K562 (cell line): ENCODE data around the gene ZNF865. TPM values are rescaled to one million over a fixed set of nuclear protein-coding genes. Genes with fewer than 3 reads are reported as not detected.

Source experiments
- ARHGAP35 ChIP-seq: fragments of 450-650 bp; IDR thresholded peaks from 2 replicates; pipeline ENCODE4 v1.6.1; 2018; ENCODE audit not compliant: partially characterized antibody
- CBFA2T3 ChIP-seq: fragments of 450-650 bp; IDR thresholded peaks from 2 replicates; pipeline ENCODE4 v1.6.1; 2017
- MBD2 ChIP-seq: sonication (generic); IDR thresholded peaks from 2 replicates; pipeline ENCODE4 v1.6.1; 2016; ENCODE audit warnings: low read depth, borderline replicate concordance
- PHF8 ChIP-seq: fragments of 200-600 bp; sonication (generic); IDR thresholded peaks from 2 replicates; pipeline ENCODE4 v1.6.1; 2012; ENCODE audit warnings: mixed run types, mild to moderate bottlenecking, inconsistent platforms, low read length, moderate library complexity, borderline replicate concordance
- PRPF4 ChIP-seq: fragments of 200-400 bp; formaldehyde crosslinking; IDR thresholded peaks from one replicate; pipeline ENCODE4 v1.6.1; 2017; ENCODE audit warnings: low read length, low read depth, mild to moderate bottlenecking; ENCODE audit not compliant: insufficient read depth, poor library complexity, severe bottlenecking
- TAF15 ChIP-seq: fragments of 200-400 bp; formaldehyde crosslinking; IDR thresholded peaks from 2 replicates; pipeline ENCODE4 v1.6.1; 2017; ENCODE audit warnings: mild to moderate bottlenecking, low read depth, low read length, moderate library complexity
- TCF7 ChIP-seq: sonication (generic); IDR thresholded peaks from 2 replicates; pipeline ENCODE4 v1.6.1; 2016; ENCODE audit warnings: antibody characterized with exemption, borderline replicate concordance
- TCFL5 ChIP-seq: fragments of 250-450 bp; sonication (Bioruptor Pico); conservative IDR thresholded peaks from 2 replicates; pipeline ENCODE4 v1.6.1; 2021; ENCODE audit warnings: mild to moderate bottlenecking, moderate library complexity, matching md5 sums
- TFAP4 ChIP-seq: sonication (generic); formaldehyde crosslinking; IDR thresholded peaks from 2 replicates; pipeline ENCODE4 v1.8.0; 2022; ENCODE audit warnings: missing genetic modification reagents, mild to moderate bottlenecking, moderate library complexity, borderline replicate concordance
- ZBTB11 ChIP-seq, 3 experiments: fragments of 200-800 bp in 1 of 3; fragments of 250-450 bp in 1 of 3; fragments of 450-650 bp in 1 of 3; sonication (Bioruptor Pico) in 1 of 3; sonication (Bioruptor generic) in 1 of 3; formaldehyde crosslinking in 1 of 3; IDR thresholded peaks; 2 replicates each; pipeline versions ENCODE4 v1.6.1 to v1.8.0; 2016 to 2022; ENCODE audit warnings: mild to moderate bottlenecking in 2 of 3, missing genetic modification characterization in 2 of 3, missing compliant biosample characterization in 1 of 3, moderate library complexity in 1 of 3
- ZBTB17 ChIP-seq: fragments of 450-650 bp; formaldehyde crosslinking; IDR thresholded peaks from 2 replicates; pipeline ENCODE4 v1.4.0; 2020; ENCODE audit warnings: mild to moderate bottlenecking
- ZNF184 ChIP-seq: sonication (generic); formaldehyde crosslinking; IDR thresholded peaks from 2 replicates; pipeline ENCODE4 v1.5.0; 2020; ENCODE audit warnings: missing genetic modification reagents
- ZNF232 ChIP-seq: sonication (generic); formaldehyde crosslinking; IDR thresholded peaks from 2 replicates; pipeline ENCODE4 v1.8.0; 2022; ENCODE audit warnings: mild to moderate bottlenecking, missing genetic modification reagents
- ZNF280A ChIP-seq: fragments of 450-650 bp; IDR thresholded peaks from 2 replicates; pipeline ENCODE4 v1.6.1; 2018; ENCODE audit warnings: mild to moderate bottlenecking, low read depth; ENCODE audit not compliant: partially characterized antibody
- ZNF347 ChIP-seq: fragments of 450-650 bp; formaldehyde crosslinking; IDR thresholded peaks from 2 replicates; pipeline ENCODE4 v1.4.0; 2020; ENCODE audit warnings: low read depth, mild to moderate bottlenecking, moderate library complexity
- ZNF57 ChIP-seq: fragments of 450-650 bp; formaldehyde crosslinking; IDR thresholded peaks from 2 replicates; pipeline ENCODE4 v1.4.0; 2020; ENCODE audit warnings: mild to moderate bottlenecking, moderate library complexity
- ZNF586 ChIP-seq: fragments of 450-650 bp; formaldehyde crosslinking; conservative IDR thresholded peaks from 2 replicates; pipeline ENCODE4 v1.4.0; 2020; ENCODE audit warnings: mild to moderate bottlenecking, moderate library complexity
- polyA plus RNA-seq, 8 experiments: library from polyadenylated mRNA; depleted of rRNA in 4 of 8; stranded (reverse) in 5 of 8; unstranded in 3 of 8; fragments of >200 nt; fragmentation: Nextera tagmentation in 2 of 8; fragmentation: Illumina TruSeq in 1 of 8; extraction: Ambion mirVana in 2 of 8; extraction: Trizol in 1 of 8; gene quantifications; 2 replicates each; pipeline versions ENCODE4 v1.2.1 to v1.2.3, GENCODE V29; 2011 to 2014; ENCODE audit warnings: inconsistent platforms in 1 of 8, missing spikeins in 1 of 8
- total RNA-seq, 7 experiments: library from RNA; depleted of rRNA in 6 of 7; stranded (reverse); fragments of >200 nt in 6 of 7; fragmentation: Illumina TruSeq in 2 of 7; extraction: Trizol in 2 of 7; gene quantifications; 2 replicates each; pipeline versions ENCODE4 v1.2.1 to v1.2.3, GENCODE V29; 2011 to 2021; ENCODE audit warnings: low replicate concordance in 1 of 7
- TF ChIP-seq, protein P1 (sequence below): fragments of 250-450 bp; sonication (Bioruptor Pico); IDR thresholded peaks from 2 replicates; pipeline ENCODE4 v1.8.0; 2021; ENCODE audit warnings: borderline replicate concordance, mild to moderate bottlenecking, moderate library complexity; ENCODE audit not compliant: poor library complexity, severe bottlenecking
- TF ChIP-seq, protein P2 (sequence below): sonication (generic); formaldehyde crosslinking; IDR thresholded peaks from 2 replicates; pipeline ENCODE4 v1.8.0; 2023; ENCODE audit warnings: mild to moderate bottlenecking, missing genetic modification reagents

Gene ZNF865
- total and polyA plus RNA-seq, 9 of the 15 experiments (the other 6 are each of a cell fraction or from before 2014, with no cell fraction given), result 0.40 to 18.8 (median 1.6) TPM; not detected in 2

GRCh38 chr19:55654868-55655647 is 49.6 kb downstream of the ZNF865 start, which contains the start of gene U2AF2 (continued):
- TF ChIP-seq ZNF280A (no peak), ZNF57 (CRISPR knock-in tag) (0 out of 2 replicates have a peak, but pooled peaks have one; percentile 11), MBD2 (peak; percentile 67; the same call in 1 of the 2 replicates), CBFA2T3 (no peak), PRPF4 (no peak), ZNF347 (CRISPR knock-in tag) (0 out of 2 replicates have a peak, but pooled peaks have one; percentile 14), TFAP4 (no peak), PHF8 (peak; percentile 81; the same call in 1 of the 2 replicates), TCF7 (no peak), TCFL5 (no peak), ZNF232 (CRISPR knock-in tag) (no peak), ZBTB11 (CRISPR knock-in tag; IDR thresholded peaks at IDR 0.05) (peak in 2 of 3 experiments; percentile 50 to 83; a peak in 1 of 6 replicates), ZNF184 (CRISPR knock-in tag) (no peak), TAF15 (no peak), ZBTB17 (CRISPR knock-in tag) (no peak), ARHGAP35 (no peak), ZNF586 (CRISPR knock-in tag) (0 out of 2 replicates have a peak, but pooled peaks have one; percentile 44)
- TF ChIP-seq, protein P1, sequence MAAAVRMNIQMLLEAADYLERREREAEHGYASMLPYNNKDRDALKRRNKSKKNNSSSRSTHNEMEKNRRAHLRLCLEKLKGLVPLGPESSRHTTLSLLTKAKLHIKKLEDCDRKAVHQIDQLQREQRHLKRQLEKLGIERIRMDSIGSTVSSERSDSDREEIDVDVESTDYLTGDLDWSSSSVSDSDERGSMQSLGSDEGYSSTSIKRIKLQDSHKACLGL (CRISPR knock-in tag), result peak; percentile 90
- TF ChIP-seq, protein P2, sequence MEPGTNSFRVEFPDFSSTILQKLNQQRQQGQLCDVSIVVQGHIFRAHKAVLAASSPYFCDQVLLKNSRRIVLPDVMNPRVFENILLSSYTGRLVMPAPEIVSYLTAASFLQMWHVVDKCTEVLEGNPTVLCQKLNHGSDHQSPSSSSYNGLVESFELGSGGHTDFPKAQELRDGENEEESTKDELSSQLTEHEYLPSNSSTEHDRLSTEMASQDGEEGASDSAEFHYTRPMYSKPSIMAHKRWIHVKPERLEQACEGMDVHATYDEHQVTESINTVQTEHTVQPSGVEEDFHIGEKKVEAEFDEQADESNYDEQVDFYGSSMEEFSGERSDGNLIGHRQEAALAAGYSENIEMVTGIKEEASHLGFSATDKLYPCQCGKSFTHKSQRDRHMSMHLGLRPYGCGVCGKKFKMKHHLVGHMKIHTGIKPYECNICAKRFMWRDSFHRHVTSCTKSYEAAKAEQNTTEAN (CRISPR knock-in tag), result no peak
